IPS-15b (cell line): ENCODE data around the gene AICDA.
"Not testable (repeated sequence)": the region's sequence is repeated elsewhere in the genome, so short reads cannot be mapped to it uniquely, and the experiment has no call there.

Experiments
- H3K27me3 ChIP-seq: one replicate; pipeline ENCODE4 v1.6.1; 2013; ENCODE audit warnings: low read length; ENCODE audit not compliant: control insufficient read depth, insufficient read depth
- H3K36me3 ChIP-seq: one replicate; pipeline ENCODE4 v1.6.1; 2013; ENCODE audit warnings: low read length; ENCODE audit not compliant: control insufficient read depth, insufficient read depth
- H3K4me1 ChIP-seq: one replicate; pipeline ENCODE4 v1.6.1; 2013; ENCODE audit warnings: mild to moderate bottlenecking, low read length; ENCODE audit not compliant: control insufficient read depth, insufficient read depth
- H3K4me3 ChIP-seq: one replicate; pipeline ENCODE4 v1.5.1; 2013; ENCODE audit warnings: low read depth, low read length
- H3K9ac ChIP-seq: one replicate; pipeline ENCODE4 v1.6.1; 2013; ENCODE audit warnings: low read depth, mild to moderate bottlenecking, low read length
- H3K9me3 ChIP-seq: one replicate; pipeline ENCODE4 v1.6.1; 2013; ENCODE audit warnings: mild to moderate bottlenecking, low read length; ENCODE audit not compliant: control insufficient read depth, insufficient read depth

Gene AICDA

GRCh38 chr12:8637244-8637643 lies 24.6 kb upstream of the AICDA start:
- H3K36me3 ChIP-seq: no peaks in the 10 kb centered on the region
- no peaks in the 10 kb centered on the region for H3K27me3 ChIP-seq
- H3K4me1 ChIP-seq: peaks cover 22% of the 10 kb centered on the region
- H3K4me3 ChIP-seq: no peak overlapping the region
- no peaks in the 10 kb centered on the region for H3K9me3 ChIP-seq
- no peak overlapping the region for H3K9ac ChIP-seq

- no peaks in the 10 kb centered on the region for H3K27me3 ChIP-seq
- no peak overlapping the region for H3K4me3 ChIP-seq
- no peaks in the 10 kb centered on the region for H3K9me3 ChIP-seq
- peaks cover 22% of the 10 kb centered on the region for H3K4me1 ChIP-seq
- H3K9ac ChIP-seq: no peak overlapping the region
- no peaks in the 10 kb centered on the region for H3K36me3 ChIP-seq
Measured at GRCh38 chr12:8636581-8636980, 23.9 kb upstream of the AICDA start.

- H3K9me3 ChIP-seq, H3K27me3 ChIP-seq, H3K9ac ChIP-seq, H3K4me3 ChIP-seq, H3K36me3 ChIP-seq: not testable (repeated sequence)
- peaks cover 22% of the 10 kb centered on the region for H3K4me1 ChIP-seq
Measured at GRCh38 chr12:8636007-8636346, 23.3 kb upstream of the AICDA start.

GRCh38 chr12:8635342-8636006 lies 22.8 kb upstream of the AICDA start:
- H3K9ac ChIP-seq, H3K4me3 ChIP-seq, H3K9me3 ChIP-seq, H3K36me3 ChIP-seq, H3K27me3 ChIP-seq: not testable (repeated sequence)
- peaks cover 22% of the 10 kb centered on the region for H3K4me1 ChIP-seq

GRCh38 chr12:8630131-8630530 lies 17.5 kb upstream of the AICDA start:
- Histone ChIP-seq H3K9me3 (no peaks in the 10 kb centered on the region), H3K4me1 (peaks cover 3% of the 10 kb centered on the region), H3K36me3 (no peaks in the 10 kb centered on the region), H3K4me3 (no peak overlapping the region), H3K27me3 (no peaks in the 10 kb centered on the region), H3K9ac (no peak overlapping the region)

- H3K27me3 ChIP-seq: no peaks in the 10 kb centered on the region
- no peaks in the 10 kb centered on the region for H3K9me3 ChIP-seq
- no peaks in the 10 kb centered on the region for H3K4me1 ChIP-seq
- H3K4me3 ChIP-seq: no peak overlapping the region
- no peak overlapping the region for H3K9ac ChIP-seq
- H3K36me3 ChIP-seq: no peaks in the 10 kb centered on the region
Measured at GRCh38 chr12:8629486-8630033, 16.9 kb upstream of the AICDA start.

GRCh38 chr12:8628731-8629130 lies 16.1 kb upstream of the AICDA start:
- H3K4me3 ChIP-seq: no peak overlapping the region
- H3K9ac ChIP-seq: no peak overlapping the region

GRCh38 chr12:8624750-8625149 lies 12.1 kb upstream of the AICDA start:
- H3K4me3 ChIP-seq, H3K36me3 ChIP-seq, H3K27me3 ChIP-seq, H3K9ac ChIP-seq, H3K4me1 ChIP-seq, H3K9me3 ChIP-seq: not testable (repeated sequence)

More at GRCh38 chr12:8628731-8629130, 16.1 kb upstream of the AICDA start:
- Histone ChIP-seq H3K36me3 (no peaks in the 10 kb centered on the region), H3K9me3 (no peaks in the 10 kb centered on the region), H3K4me1 (no peaks in the 10 kb centered on the region), H3K27me3 (no peaks in the 10 kb centered on the region)

- Histone ChIP-seq H3K36me3 (no peaks in the 10 kb centered on the region), H3K27me3 (no peaks in the 10 kb centered on the region), H3K9me3 (no peaks in the 10 kb centered on the region), H3K4me1 (no peaks in the 10 kb centered on the region), H3K4me3 (no peak overlapping the region), H3K9ac (no peak overlapping the region)
Measured at GRCh38 chr12:8622646-8623045, 10.0 kb upstream of the AICDA start.

- Histone ChIP-seq H3K4me1 (no peaks in the 10 kb centered on the region), H3K27me3 (no peaks in the 10 kb centered on the region), H3K36me3 (no peaks in the 10 kb centered on the region)
Measured at GRCh38 chr12:8615206-8615605, 2.5 kb upstream of the AICDA start.

GRCh38 chr12:8613881-8614280 lies 1.2 kb upstream of the AICDA start:
- not testable (repeated sequence) for H3K4me1 ChIP-seq, H3K4me3 ChIP-seq, H3K9me3 ChIP-seq, H3K27me3 ChIP-seq, H3K36me3 ChIP-seq, H3K9ac ChIP-seq

More at GRCh38 chr12:8615206-8615605, 2.5 kb upstream of the AICDA start:
- no peak overlapping the region for H3K9ac ChIP-seq
- H3K9me3 ChIP-seq: no peaks in the 10 kb centered on the region
- H3K4me3 ChIP-seq: no peak overlapping the region

- no peaks in the 10 kb centered on the region for H3K9me3 ChIP-seq
- no peaks in the 10 kb centered on the region for H3K27me3 ChIP-seq
- H3K9ac ChIP-seq: no peak overlapping the region
- H3K4me3 ChIP-seq: no peak overlapping the region
- H3K4me1 ChIP-seq: peaks cover 4% of the 10 kb centered on the region
- H3K36me3 ChIP-seq: no peaks in the 10 kb centered on the region
Measured at GRCh38 chr12:8609061-8609570, 3.5 kb downstream of the AICDA start.
